Peyer's patch (tissue), 4 donors: ENCODE data around the gene ATG7. TPM values are rescaled to one million over a fixed set of nuclear protein-coding genes. Genes with fewer than 3 reads are reported as not detected.

Experiments used
- DNase-seq, 3 donors: peaks; one replicate each; pipeline ENCODE4 v3.0.0-alpha.2; 2017 to 2019
- H3K27ac ChIP-seq, 4 donors: fragments of 200-600 bp; sonication (generic); one replicate each; pipeline ENCODE4 v1.5.1; 2016 to 2019
- H3K27me3 ChIP-seq, 2 donors: fragments of 200-600 bp; sonication (generic); one replicate each; pipeline ENCODE4 v1.5.1; 2019
- H3K36me3 ChIP-seq, 3 donors: fragments of 200-600 bp; sonication (generic); one replicate each; pipeline ENCODE4 v1.5.1; 2016 to 2019
- H3K4me1 ChIP-seq, 4 donors: fragments of 200-600 bp; sonication (generic); one replicate each; pipeline ENCODE4 v1.5.1; 2016 to 2019
- H3K4me3 ChIP-seq, 4 donors: fragments of 200-600 bp; sonication (generic); 1 replicate in 3 of 4; 2 replicates in 1 of 4; pipeline ENCODE4 v1.5.1; 2016 to 2019; ENCODE audit warnings: mild to moderate bottlenecking in 1 of 4
- H3K9me3 ChIP-seq, 4 donors: fragments of 200-600 bp; sonication (generic); one replicate each; pipeline ENCODE4 v1.5.1; 2016 to 2019; ENCODE audit warnings: mild to moderate bottlenecking in 1 of 4
- POLR2A ChIP-seq, 2 donors: fragments of 450-650 bp; IDR thresholded peaks; one replicate each; pipeline ENCODE4 v1.5.1; 2017; ENCODE audit warnings: antibody characterized with exemption in 2 of 2, mild to moderate bottlenecking in 2 of 2, moderate library complexity in 2 of 2
- total RNA-seq, 4 donors: library from RNA; depleted of rRNA; stranded (reverse); fragments of >200 nt; gene quantifications; one replicate each; pipeline ENCODE4 v1.1.0, GENCODE V29; 2016
- TF ChIP-seq, protein P1 (sequence below), 6 experiments: fragments of 450-650 bp in 4 of 6; fragments of 200-600 bp in 2 of 6; sonication (generic) in 1 of 6; IDR thresholded peaks; one replicate each; pipeline ENCODE4 v1.5.1; 2017 to 2019; ENCODE audit warnings: antibody characterized with exemption in 6 of 6, mild to moderate bottlenecking in 3 of 6, moderate library complexity in 1 of 6

ATG7 gene
- total RNA-seq, 4 donors from 2014 or later, result 45.2 to 126 (median 70.8) TPM

DNA sequence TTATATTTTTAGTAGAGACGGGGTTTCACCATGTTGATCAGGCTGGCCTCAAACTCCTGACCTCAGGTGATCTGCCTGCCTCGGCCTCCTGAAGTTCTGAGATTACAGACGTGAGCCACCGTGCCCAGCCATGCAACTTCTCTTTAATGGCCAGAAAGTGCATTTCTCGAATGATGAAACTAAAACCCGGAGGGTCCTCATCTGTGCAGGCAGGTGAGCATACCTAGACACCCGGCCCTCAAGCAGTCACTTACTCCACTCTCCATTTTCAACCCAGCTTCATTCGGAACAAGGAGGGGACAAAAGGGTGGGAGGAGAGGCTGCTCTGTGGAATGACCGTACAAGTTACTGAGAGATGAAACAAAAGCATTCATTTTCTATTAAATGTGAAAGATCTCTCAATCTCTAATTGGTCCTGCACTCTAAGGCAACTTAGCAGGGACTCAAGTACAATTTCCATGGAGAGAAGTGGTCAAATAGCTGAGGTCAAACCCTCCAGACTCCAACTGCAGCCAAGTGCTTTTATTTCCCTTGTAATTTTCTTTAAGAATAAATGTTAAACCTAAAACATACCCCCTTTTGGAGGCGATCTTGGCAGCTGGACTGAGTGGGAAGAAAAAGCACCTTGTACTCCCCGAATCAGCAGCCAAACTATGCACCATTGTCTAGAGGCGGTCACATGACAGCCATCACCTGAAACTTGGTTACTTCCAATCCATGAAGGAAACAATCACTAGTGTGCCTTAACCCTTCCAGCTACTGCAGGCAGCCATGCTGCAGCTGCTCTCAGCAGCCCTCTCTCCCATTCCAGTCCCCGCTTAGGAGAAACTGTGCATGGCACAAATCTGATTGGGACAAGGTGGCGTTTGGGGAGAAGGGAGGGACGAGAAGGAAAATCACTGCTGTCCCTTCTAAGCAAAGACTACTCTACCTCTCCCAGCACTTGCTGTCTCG is 309.3 kb downstream of the ATG7 start:
- DNase-seq, result no peak
- H3K27ac ChIP-seq, result peak overlapping the region in 3 of 4 donors; percentile 25 to 57 (median 32)
- H3K4me3 ChIP-seq, result peak overlapping the region in 2 of 4 donors; percentile 7 to 14
- H3K27me3 ChIP-seq, result no peaks in the 10 kb centered on the region
- TF ChIP-seq, protein P1, sequence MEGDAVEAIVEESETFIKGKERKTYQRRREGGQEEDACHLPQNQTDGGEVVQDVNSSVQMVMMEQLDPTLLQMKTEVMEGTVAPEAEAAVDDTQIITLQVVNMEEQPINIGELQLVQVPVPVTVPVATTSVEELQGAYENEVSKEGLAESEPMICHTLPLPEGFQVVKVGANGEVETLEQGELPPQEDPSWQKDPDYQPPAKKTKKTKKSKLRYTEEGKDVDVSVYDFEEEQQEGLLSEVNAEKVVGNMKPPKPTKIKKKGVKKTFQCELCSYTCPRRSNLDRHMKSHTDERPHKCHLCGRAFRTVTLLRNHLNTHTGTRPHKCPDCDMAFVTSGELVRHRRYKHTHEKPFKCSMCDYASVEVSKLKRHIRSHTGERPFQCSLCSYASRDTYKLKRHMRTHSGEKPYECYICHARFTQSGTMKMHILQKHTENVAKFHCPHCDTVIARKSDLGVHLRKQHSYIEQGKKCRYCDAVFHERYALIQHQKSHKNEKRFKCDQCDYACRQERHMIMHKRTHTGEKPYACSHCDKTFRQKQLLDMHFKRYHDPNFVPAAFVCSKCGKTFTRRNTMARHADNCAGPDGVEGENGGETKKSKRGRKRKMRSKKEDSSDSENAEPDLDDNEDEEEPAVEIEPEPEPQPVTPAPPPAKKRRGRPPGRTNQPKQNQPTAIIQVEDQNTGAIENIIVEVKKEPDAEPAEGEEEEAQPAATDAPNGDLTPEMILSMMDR (IDR thresholded peaks at IDR 0.05), result no peak
- no peak for TF ChIP-seq POLR2A (IDR thresholded peaks at IDR 0.05)
- no peaks in the 10 kb centered on the region for H3K9me3 ChIP-seq
- H3K4me1 ChIP-seq, result peaks cover 0 to 27% (median 0%) of the 10 kb centered on the region in 4 donors
- no peaks in the 10 kb centered on the region for H3K36me3 ChIP-seq

DNA sequence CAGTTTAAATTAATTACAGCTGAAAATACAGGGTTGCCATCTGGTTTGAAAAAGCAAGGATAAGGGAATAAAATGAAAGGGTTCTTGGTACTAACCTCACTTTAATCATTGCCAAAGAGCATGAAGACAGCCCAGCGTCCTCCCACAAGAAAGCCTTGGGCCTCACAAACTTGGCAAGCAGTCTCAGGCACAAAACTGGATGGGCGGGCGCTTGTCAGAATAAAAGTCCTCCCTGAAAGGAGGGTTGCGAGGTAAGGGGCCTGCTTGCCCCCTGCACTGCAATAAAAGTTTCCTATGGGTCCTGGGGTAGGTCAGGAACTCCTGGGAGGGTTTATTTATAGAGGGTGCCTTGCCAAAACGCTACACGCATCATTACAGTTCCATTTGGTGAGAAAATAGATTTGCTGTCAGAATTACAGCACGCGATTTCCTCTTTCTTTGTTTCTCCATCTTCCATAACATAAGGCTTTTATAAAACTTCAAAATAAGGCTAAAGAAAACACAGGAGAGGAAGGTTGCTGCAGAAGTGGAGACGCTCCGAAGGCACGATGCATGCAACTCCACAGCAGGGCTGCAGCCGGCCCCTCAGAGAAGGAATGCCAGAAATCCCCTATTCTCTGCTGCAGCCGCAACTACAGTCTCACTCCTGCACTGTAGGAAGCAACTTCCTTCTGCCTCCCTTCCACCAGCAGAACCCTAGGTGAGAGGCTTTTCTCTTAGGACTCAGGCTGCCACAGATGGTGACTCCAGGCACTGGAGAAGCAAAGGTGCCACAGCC is 310.2 kb downstream of the ATG7 start:
- no peaks in the 10 kb centered on the region for H3K27me3 ChIP-seq

GRCh38 chr3:11583235-11583634 is 311.0 kb downstream of the ATG7 start:
- H3K4me1 ChIP-seq, result peaks cover 0 to 27% (median 0%) of the 10 kb centered on the region in 4 donors
- H3K36me3 ChIP-seq, result no peaks in the 10 kb centered on the region
- H3K9me3 ChIP-seq, result no peaks in the 10 kb centered on the region
- no peaks in the 10 kb centered on the region for H3K27me3 ChIP-seq
- TF ChIP-seq POLR2A (IDR thresholded peaks at IDR 0.05), result no peak
- TF ChIP-seq, protein P1 (IDR thresholded peaks at IDR 0.05), result no peak
- no peak overlapping the region for H3K4me3 ChIP-seq
- no peak for DNase-seq
- peak overlapping the region in 2 of 4 donors; percentile 30 to 38 for H3K27ac ChIP-seq

More for the DNA sequence above, 310.2 kb downstream of the ATG7 start:
- DNase-seq, result no peak
- peak overlapping the region in 2 of 4 donors; percentile 7 to 17 for H3K4me3 ChIP-seq
- TF ChIP-seq, protein P1 (IDR thresholded peaks at IDR 0.05), result no peak
- TF ChIP-seq POLR2A (IDR thresholded peaks at IDR 0.05), result no peak
- H3K9me3 ChIP-seq, result no peaks in the 10 kb centered on the region
- peaks cover 0 to 27% (median 0%) of the 10 kb centered on the region in 4 donors for H3K4me1 ChIP-seq
- H3K36me3 ChIP-seq, result no peaks in the 10 kb centered on the region
- H3K27ac ChIP-seq, result peak overlapping the region; percentile 12 to 57 (median 28)

GRCh38 chr3:11583638-11584046 is 311.4 kb downstream of the ATG7 start:
- Histone ChIP-seq H3K4me3 (no peak overlapping the region), H3K9me3 (no peaks in the 10 kb centered on the region), H3K27ac (peak overlapping the region in 3 of 4 donors; percentile 30 to 38 (median 31)), H3K27me3 (no peaks in the 10 kb centered on the region), H3K4me1 (peaks cover 0 to 27% (median 0%) of the 10 kb centered on the region in 4 donors), H3K36me3 (no peaks in the 10 kb centered on the region)
- no peak for TF ChIP-seq POLR2A (IDR thresholded peaks at IDR 0.05)
- TF ChIP-seq, protein P1 (IDR thresholded peaks at IDR 0.05), result no peak
- DNase-seq, result no peak

- Histone ChIP-seq H3K4me3 (no peak overlapping the region), H3K27me3 (no peaks in the 10 kb centered on the region), H3K36me3 (no peaks in the 10 kb centered on the region), H3K9me3 (no peaks in the 10 kb centered on the region), H3K4me1 (peaks cover 0 to 35% (median 0%) of the 10 kb centered on the region in 4 donors), H3K27ac (no peak overlapping the region)
- no peak for TF ChIP-seq POLR2A (IDR thresholded peaks at IDR 0.05)
- TF ChIP-seq, protein P1 (IDR thresholded peaks at IDR 0.05), result no peak
- no peak for DNase-seq
Measured at GRCh38 chr3:11584570-11584969, 312.4 kb downstream of the ATG7 start.
